ENCODE results near the gene GAPVD1.

DNA sequence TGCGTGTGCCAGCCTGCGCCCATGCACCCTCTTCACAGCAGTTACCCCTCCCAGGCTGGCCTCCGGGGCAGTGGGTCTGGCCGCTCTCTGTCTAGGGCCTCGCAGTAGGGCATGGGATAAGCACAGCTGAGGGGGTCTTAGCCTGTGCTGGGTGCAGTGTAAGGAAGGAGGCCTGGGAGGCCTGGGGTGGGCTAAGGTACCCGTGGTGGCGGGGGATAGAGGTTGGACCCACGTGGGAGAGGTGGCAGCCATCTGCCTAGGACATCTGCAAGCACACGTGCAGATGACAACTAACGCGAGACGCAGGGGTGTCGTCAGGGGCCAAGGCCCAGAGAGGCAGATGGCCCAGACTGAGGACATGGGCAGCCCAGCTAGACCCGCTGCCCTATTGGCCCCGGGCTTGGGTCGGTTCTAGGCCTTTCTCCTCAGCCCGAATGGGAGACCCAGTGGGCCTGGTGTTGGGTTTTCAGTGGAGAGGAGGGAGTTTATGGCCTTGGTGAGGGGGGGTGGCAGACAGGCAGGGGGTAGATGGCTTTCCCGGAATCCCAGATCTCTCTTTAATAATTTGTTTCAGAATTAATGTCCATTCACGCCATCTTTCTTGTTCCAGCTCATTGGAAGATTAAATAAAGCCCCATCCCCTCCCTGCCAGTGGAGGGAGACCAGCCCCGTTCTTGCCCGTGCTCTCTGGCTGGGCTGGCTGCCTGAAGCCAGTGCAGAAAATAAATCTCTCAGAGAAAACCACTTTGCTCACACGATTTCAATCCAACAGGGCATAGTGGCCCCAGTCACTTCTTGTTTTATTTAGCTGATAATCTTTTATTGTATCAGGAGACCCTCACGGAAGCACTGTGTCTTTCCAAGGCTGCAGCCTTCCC lies 154.2 kb downstream of the GAPVD1 start:
- TF ChIP-seq, protein P1, sequence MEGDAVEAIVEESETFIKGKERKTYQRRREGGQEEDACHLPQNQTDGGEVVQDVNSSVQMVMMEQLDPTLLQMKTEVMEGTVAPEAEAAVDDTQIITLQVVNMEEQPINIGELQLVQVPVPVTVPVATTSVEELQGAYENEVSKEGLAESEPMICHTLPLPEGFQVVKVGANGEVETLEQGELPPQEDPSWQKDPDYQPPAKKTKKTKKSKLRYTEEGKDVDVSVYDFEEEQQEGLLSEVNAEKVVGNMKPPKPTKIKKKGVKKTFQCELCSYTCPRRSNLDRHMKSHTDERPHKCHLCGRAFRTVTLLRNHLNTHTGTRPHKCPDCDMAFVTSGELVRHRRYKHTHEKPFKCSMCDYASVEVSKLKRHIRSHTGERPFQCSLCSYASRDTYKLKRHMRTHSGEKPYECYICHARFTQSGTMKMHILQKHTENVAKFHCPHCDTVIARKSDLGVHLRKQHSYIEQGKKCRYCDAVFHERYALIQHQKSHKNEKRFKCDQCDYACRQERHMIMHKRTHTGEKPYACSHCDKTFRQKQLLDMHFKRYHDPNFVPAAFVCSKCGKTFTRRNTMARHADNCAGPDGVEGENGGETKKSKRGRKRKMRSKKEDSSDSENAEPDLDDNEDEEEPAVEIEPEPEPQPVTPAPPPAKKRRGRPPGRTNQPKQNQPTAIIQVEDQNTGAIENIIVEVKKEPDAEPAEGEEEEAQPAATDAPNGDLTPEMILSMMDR (IDR thresholded peaks at IDR 0.05; ENCODE audit: low read depth, low read length) = no peak
- no peak for TF ChIP-seq EZH2phosphoT487 (IDR thresholded peaks at IDR 0.05; ENCODE audit: low read depth)
